Tibial nerve (tissue), 4 donors: ENCODE measurements around the gene VMAC. TPM values are rescaled to one million over a fixed set of nuclear protein-coding genes. Genes with fewer than 3 reads are reported as not detected.

Experiments
- DNase-seq, 2 donors: peaks; one replicate each; pipeline ENCODE4 v3.0.0-alpha.2; 2019; ENCODE audit warnings: low spot score in 2 of 2
- H3K27ac ChIP-seq, 4 donors: fragments of 200-600 bp; sonication (generic) in 3 of 4; one replicate each; pipeline ENCODE4 v1.5.1; 2017 to 2019; ENCODE audit warnings: mild to moderate bottlenecking in 1 of 4
- H3K27me3 ChIP-seq, 2 donors: fragments of 200-600 bp; sonication (generic) in 1 of 2; one replicate each; pipeline versions ENCODE4 v1.5.1 to v1.6.0; 2017 to 2019
- H3K36me3 ChIP-seq, 3 donors: fragments of 200-600 bp; sonication (generic); one replicate each; pipeline ENCODE4 v1.5.1; 2018 to 2019
- H3K4me1 ChIP-seq, 4 donors: fragments of 200-600 bp; sonication (generic) in 3 of 4; one replicate each; pipeline ENCODE4 v1.5.1; 2017 to 2019
- H3K4me3 ChIP-seq, 4 donors: fragments of 200-600 bp; sonication (generic) in 3 of 4; one replicate each; pipeline ENCODE4 v1.5.1; 2017 to 2019; ENCODE audit warnings: mild to moderate bottlenecking in 1 of 4, moderate library complexity in 1 of 4
- H3K9me3 ChIP-seq, 4 donors: fragments of 200-600 bp; sonication (generic) in 3 of 4; one replicate each; pipeline ENCODE4 v1.5.1; 2017 to 2019
- CTCF ChIP-seq, 5 experiments: fragments of 200-600 bp in 3 of 5; fragments of 450-650 bp in 2 of 5; sonication (generic) in 3 of 5; IDR thresholded peaks; one replicate each; pipeline ENCODE4 v1.5.1; 2016 to 2019; ENCODE audit warnings: antibody characterized with exemption in 5 of 5, mild to moderate bottlenecking in 3 of 5, moderate library complexity in 2 of 5
- EP300 ChIP-seq, 2 donors: sonication (generic); formaldehyde crosslinking; IDR thresholded peaks; one replicate each; pipeline ENCODE4 v1.6.1; 2017; ENCODE audit warnings: antibody characterized with exemption in 2 of 2, mild to moderate bottlenecking in 1 of 2
- POLR2A ChIP-seq, 2 donors: fragments of 450-650 bp; IDR thresholded peaks; one replicate each; pipeline ENCODE4 v1.6.1; 2017; ENCODE audit warnings: antibody characterized with exemption in 2 of 2, mild to moderate bottlenecking in 2 of 2, moderate library complexity in 2 of 2
- WGBS, 2 donors: methylation state at CpG; one replicate each; pipeline ENCODE4 v1.1.5; 2018; 5-methylcytosine and 5-hydroxymethylcytosine counted together
- total RNA-seq, 4 donors: library from RNA; depleted of rRNA; stranded (reverse); fragments of >200 nt; gene quantifications; one replicate each; pipeline ENCODE4 v1.1.0, GENCODE V29; 2016

Gene VMAC
- total RNA-seq, 4 donors from 2014 or later = 8.3 to 16.7 (median 13.9) TPM

GRCh38 chr19:5899728-5900526 is 4.7 kb upstream of the VMAC start:
- Histone ChIP-seq H3K36me3 (peaks cover 0 to 56% (median 2%) of the 10 kb centered on the region in 3 donors), H3K4me1 (peaks cover 0 to 23% (median 9%) of the 10 kb centered on the region in 4 donors), H3K27me3 (no peaks in the 10 kb centered on the region), H3K27ac (no peak overlapping the region), H3K4me3 (no peak overlapping the region), H3K9me3 (no peaks in the 10 kb centered on the region)
- no peak for DNase-seq
- TF ChIP-seq CTCF (IDR thresholded peaks at IDR 0.05) (no peak), POLR2A (IDR thresholded peaks at IDR 0.05) (no peak), EP300 (IDR thresholded peaks at IDR 0.05) (no peak)
- WGBS, 2 donors = 90% methylated on average over 13 of the region's 13 CpGs

GRCh38 chr19:5900976-5901375 is 3.7 kb upstream of the VMAC start:
- H3K27ac ChIP-seq = no peak overlapping the region
- WGBS, 2 donors = 80 to 85% methylated on average over 8 of the region's 8 CpGs
- H3K27me3 ChIP-seq = no peaks in the 10 kb centered on the region
- no peak overlapping the region for H3K4me3 ChIP-seq
- H3K9me3 ChIP-seq = no peaks in the 10 kb centered on the region
- peaks cover 0 to 33% (median 19%) of the 10 kb centered on the region in 4 donors for H3K4me1 ChIP-seq
- peaks cover 0 to 46% (median 1%) of the 10 kb centered on the region in 3 donors for H3K36me3 ChIP-seq
- no peak for DNase-seq
- TF ChIP-seq POLR2A (IDR thresholded peaks at IDR 0.05) (no peak), CTCF (IDR thresholded peaks at IDR 0.05) (no peak), EP300 (IDR thresholded peaks at IDR 0.05) (no peak)

- WGBS, 2 donors = 1% methylated on average over 15 to 27 of the region's 27 CpGs
- no peak for DNase-seq
- Histone ChIP-seq H3K36me3 (peaks cover 0 to 27% (median 0%) of the 10 kb centered on the region in 3 donors), H3K4me1 (peaks cover 0 to 46% (median 22%) of the 10 kb centered on the region in 4 donors), H3K9me3 (no peaks in the 10 kb centered on the region), H3K4me3 (peak overlapping the region; percentile 73 to 99 (median 80)), H3K27me3 (no peaks in the 10 kb centered on the region), H3K27ac (peak overlapping the region; percentile 67 to 94 (median 91))
- TF ChIP-seq EP300 (IDR thresholded peaks at IDR 0.05) (no peak), POLR2A (IDR thresholded peaks at IDR 0.05) (no peak), CTCF (IDR thresholded peaks at IDR 0.05) (no peak)
These were observed 1.5 kb upstream of the VMAC start for GRCh38 chr19:5903056-5903623.

- TF ChIP-seq CTCF (IDR thresholded peaks at IDR 0.05) (peak in 2 of 5 experiments; percentile 37 to 44), EP300 (IDR thresholded peaks at IDR 0.05) (peak; percentile 79 to 90), POLR2A (IDR thresholded peaks at IDR 0.05) (peak; percentile 51 to 64)
- Histone ChIP-seq H3K4me1 (peaks cover 0 to 48% (median 24%) of the 10 kb centered on the region in 4 donors), H3K9me3 (no peaks in the 10 kb centered on the region), H3K27me3 (no peaks in the 10 kb centered on the region), H3K27ac (peak within 1 kb of the TSS; percentile 67 to 94 (median 91)), H3K4me3 (peak within 1 kb of the TSS; percentile 73 to 99 (median 80)), H3K36me3 (peaks cover 0 to 31% (median 0%) of the 10 kb centered on the region in 3 donors)
- peak; percentile 99 to 100 for DNase-seq
- WGBS, 2 donors = 0 to 1% methylated on average over 50 to 57 of the region's 57 CpGs
These were observed 884 bp upstream of the VMAC start, which contains the start of gene NDUFA11 for GRCh38 chr19:5903624-5904351. Gene NDUFA11, minus strand, starts transcription at chr19:5903790. Its CDS starts 82 bp downstream, at chr19:5903708.
